Bronchial smooth muscle cell (primary cell): ENCODE results near the gene NEK9. TPM values are rescaled to one million over a fixed set of nuclear protein-coding genes. Genes with fewer than 3 reads are reported as not detected.

ENCODE experiments used
- total RNA-seq: library from RNA; depleted of rRNA; stranded (reverse); fragments of >200 nt; gene quantifications from 2 replicates; pipeline ENCODE4 v1.2.1, GENCODE V29; 2014

Gene NEK9
- total RNA-seq: 70.9 and 84.9 TPM in 2 replicates

DNA sequence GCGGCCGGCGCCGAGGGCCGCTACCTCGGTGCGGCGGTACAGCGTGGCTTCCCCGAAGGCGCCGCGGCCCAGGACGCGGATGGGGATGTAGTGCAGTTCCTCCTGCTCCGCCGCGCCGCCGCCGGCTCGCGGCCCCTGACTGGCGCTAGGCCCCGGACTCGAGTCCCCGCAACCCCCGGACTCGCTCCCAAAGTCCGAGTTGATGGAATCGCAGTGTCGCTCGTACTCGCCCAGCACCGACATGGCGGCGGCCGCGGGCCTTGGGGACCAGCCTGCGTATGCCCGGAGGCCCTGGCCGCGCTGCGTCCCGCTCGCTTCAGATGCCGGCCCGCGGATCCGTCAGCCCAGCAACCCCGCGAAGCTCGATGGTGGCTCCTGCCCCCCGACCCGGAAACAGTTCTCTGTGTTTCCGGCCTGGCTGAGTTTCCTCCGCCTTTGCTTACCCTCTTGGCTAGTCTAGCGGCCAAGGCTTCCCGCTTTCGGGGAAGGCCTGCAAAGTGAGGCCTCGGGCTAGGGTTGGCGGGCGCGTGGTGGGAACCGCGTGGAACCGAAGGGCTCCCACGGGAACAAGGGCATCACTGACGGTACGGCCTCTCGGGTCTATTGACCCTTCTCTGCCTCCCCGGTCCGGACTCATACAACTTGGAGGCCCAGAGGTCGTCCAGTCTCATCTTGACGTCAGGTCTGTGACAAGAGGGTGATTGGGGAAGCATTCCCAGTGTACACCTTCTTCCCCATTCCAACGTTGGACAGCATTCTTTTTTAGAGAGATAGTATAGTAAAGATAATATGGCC is at the start of gene NEK9:
NEK9 (minus strand) TSS at position 370 of the 795 bp plus-strand sequence; CDS start at position 243, 127 bp downstream.

DNA sequence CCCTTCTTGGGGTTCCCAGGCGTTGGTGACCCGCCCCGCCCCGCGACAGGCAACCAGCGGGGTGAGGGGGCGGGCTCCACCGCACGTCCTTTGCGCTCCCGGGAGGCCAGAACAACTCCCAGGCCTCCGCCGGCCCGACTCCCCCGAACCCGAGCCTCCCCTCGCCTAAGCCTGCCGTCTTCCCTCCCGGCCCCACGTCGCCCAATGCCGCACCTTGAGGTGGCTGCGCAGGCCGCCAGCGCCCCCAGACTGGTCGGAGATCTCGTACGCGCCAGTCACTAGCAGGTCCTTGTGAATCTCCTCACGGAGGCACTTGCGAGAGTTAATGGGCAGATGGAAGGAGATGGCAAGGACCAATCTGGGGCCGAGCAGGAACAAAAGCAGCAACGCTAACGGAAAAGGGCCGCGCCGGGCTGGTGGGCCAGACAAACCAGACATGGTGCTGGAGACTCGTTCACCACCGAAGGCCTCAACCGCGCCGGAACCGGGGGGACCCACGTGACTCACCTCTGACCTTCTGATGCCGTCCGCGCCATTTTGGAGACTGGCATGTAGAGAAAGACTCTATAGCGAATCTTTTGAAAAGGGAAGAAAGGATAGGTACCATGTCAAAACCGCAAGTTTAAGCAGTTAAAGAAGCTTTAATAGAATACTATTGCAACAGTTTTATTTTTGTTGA is 49.4 kb upstream of the NEK9 start, which contains the start of gene TMED10:
TMED10 (minus strand) TSS at position 471 of the 679 bp plus-strand sequence; CDS start at position 438, 33 bp downstream.

DNA sequence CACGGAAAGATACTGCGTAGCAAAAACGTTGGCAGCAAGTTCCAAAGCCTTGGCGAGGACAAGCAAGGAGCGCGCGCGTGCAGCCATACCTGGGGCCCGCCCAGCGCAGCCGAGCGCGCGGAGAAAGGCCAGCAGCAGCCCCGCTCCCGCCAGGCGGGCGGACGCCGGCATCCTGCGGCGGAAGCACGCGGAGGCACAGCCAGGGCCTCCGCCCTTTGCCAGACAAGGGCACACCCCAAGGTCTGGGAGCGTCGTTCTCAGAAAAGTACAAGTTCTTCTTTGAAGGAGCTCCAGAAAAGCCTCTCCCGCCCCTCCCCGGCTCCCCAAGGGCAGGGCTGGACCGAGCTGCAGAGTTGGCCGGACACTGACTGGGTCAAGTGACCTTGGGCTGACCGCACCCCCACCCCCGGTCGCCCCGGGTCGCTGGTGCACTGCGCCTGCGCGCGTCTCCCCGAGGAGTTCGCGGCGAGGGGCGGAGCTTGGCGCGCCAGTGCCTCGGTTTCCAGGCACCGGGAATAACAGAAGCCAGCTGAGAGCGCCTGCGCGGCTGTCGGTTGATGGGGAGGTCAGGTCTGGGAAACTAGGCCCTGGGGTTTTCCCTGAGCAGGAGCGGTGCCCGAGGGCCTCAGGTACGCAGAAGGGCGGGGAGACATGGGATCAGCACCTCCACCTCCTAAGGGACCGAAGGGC is 57.6 kb downstream of the NEK9 start, which contains the start of gene ZC2HC1C:
ZC2HC1C (plus strand) TSS at position 521 of the 690 bp plus-strand sequence. CDS start 933 bp downstream, outside the sequence.

DNA sequence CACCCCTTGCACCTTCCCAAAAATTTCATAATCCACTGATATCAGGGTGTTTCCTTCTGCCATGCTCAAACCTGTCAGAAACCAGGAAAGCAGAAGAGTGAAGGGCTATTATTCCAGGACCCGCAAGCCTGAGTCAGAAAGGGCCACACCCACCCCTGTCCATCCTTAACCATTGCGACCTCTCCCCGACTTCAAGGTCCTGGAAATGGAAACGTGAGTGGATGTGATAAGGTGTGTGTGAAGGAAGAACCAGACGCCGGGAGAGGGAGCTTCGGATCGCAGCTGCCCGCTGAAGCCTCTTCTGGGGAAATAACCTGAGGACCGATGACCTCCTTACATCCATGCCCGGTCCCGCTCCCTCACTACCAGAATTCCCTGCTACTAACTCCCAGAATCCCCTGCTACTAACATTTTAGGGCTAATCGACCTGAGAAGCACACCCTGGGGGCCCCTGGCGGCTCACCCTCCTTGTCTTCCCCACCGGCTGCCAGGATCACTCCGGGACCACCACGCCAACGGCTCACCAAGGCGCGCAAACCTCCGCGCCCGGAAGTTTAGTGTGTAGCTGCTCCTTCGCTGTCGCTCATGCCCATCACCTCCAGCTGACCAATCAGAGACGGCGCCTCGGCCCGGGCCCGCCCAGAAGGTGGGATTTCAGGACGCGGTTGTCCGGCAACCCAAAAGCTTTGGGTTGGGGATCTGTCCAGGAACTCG is 63.2 kb downstream of the NEK9 start, which contains the start of gene ACYP1:
ACYP1 (minus strand) TSS at position 534 of the 714 bp plus-strand sequence; CDS start at position 63, 471 bp downstream.

DNA sequence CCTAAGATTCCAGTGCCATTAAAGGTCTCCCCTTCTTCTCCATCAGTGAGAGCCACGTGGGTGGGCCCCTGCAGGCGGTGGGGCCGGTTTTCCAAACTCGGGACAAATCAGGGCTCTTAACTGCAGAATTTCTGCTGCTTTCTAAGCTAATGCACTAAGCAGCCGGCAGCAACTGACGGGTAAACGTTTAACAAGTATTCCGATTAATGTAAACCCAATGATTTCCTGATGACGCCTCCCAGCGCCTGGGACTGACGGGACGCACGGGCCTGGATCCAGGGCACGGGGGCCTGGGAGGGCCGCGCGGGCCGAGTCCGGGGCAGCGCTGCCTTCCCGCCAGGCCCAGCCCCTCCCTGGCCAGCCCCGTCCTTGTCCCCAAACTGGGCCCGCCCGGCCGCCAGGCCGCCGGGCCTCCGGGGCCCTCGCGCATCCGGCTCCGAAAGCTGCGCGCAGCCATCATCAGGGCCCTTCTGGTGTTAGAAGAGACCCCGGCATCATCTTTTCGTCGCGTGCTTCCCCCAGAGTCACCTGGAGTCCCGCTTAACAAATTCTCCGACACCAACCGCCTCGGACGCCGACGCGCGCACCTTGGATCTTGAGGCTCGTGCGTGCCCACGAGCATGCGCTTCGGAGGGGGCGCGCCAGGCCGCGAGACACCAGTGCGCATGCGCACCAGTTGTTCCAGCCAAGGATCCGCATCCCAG is 75.8 kb downstream of the NEK9 start, which contains the start of gene MLH3:
MLH3 (minus strand) TSS at position 616 of the 704 bp plus-strand sequence. CDS start 1,812 bp downstream, outside the sequence.

Other genes with a start within 250 kb of the NEK9 start
- 53.6 and 58.9 TPM in 2 replicates for gene DLST, start 245.1 kb downstream of the NEK9 start, total RNA-seq
- under 0.01 and 0.47 TPM in 2 replicates for gene RPS6KL1, start 203.8 kb downstream of the NEK9 start, total RNA-seq
- gene PGF, start 171.5 kb downstream of the NEK9 start, total RNA-seq: 4.9 and 8.7 TPM in 2 replicates
- 29.8 and 48.1 TPM in 2 replicates for gene EIF2B2, start 124.1 kb downstream of the NEK9 start, total RNA-seq
- 19.9 and 29.0 TPM in 2 replicates for gene MLH3, start 75.6 kb downstream of the NEK9 start, total RNA-seq
- 22.4 and 23.5 TPM in 2 replicates for gene ACYP1, start 63.0 kb downstream of the NEK9 start, total RNA-seq
- 1.4 and 1.5 TPM in 2 replicates for gene ZC2HC1C, start 57.4 kb downstream of the NEK9 start, total RNA-seq
- gene TMED10, start 49.6 kb upstream of the NEK9 start, total RNA-seq: 164 and 166 TPM in 2 replicates
- gene FOS, start 151.8 kb upstream of the NEK9 start, total RNA-seq: 2.5 and 30.0 TPM in 2 replicates